Camera-type eye (tissue), 1 donor: ENCODE results near the gene PGAP3. TPM values are rescaled to one million over a fixed set of nuclear protein-coding genes. Genes with fewer than 3 reads are reported as not detected.

Experiments
- total RNA-seq: library from RNA; depleted of rRNA; stranded (reverse); fragments of >200 nt; gene quantifications from one replicate; pipeline ENCODE4 v1.2.3, GENCODE V29; 2014

PGAP3 gene
- 18.1 TPM for total RNA-seq

GRCh38 chr17:39687546-39688474 is at the start of gene PGAP3:
TSS of gene PGAP3 (minus strand) at chr17:39688057. CDS start at chr17:39688014, 43 bp downstream.

GRCh38 chr17:39730095-39730921 is 42.5 kb upstream of the PGAP3 start, which contains the start of gene MIEN1:
TSS of gene MIEN1 (minus strand) at chr17:39730532. CDS start at chr17:39730495, 37 bp downstream.

DNA sequence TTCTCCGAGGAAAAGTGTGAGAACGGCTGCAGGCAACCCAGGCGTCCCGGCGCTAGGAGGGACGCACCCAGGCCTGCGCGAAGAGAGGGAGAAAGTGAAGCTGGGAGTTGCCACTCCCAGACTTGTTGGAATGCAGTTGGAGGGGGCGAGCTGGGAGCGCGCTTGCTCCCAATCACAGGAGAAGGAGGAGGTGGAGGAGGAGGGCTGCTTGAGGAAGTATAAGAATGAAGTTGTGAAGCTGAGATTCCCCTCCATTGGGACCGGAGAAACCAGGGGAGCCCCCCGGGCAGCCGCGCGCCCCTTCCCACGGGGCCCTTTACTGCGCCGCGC is 11.9 kb upstream of the PGAP3 start, which contains the start of gene ERBB2:
Gene ERBB2 (plus strand): TSS at position 247 of the 330 bp plus-strand sequence. CDS start 175 bp downstream, outside the sequence.

DNA sequence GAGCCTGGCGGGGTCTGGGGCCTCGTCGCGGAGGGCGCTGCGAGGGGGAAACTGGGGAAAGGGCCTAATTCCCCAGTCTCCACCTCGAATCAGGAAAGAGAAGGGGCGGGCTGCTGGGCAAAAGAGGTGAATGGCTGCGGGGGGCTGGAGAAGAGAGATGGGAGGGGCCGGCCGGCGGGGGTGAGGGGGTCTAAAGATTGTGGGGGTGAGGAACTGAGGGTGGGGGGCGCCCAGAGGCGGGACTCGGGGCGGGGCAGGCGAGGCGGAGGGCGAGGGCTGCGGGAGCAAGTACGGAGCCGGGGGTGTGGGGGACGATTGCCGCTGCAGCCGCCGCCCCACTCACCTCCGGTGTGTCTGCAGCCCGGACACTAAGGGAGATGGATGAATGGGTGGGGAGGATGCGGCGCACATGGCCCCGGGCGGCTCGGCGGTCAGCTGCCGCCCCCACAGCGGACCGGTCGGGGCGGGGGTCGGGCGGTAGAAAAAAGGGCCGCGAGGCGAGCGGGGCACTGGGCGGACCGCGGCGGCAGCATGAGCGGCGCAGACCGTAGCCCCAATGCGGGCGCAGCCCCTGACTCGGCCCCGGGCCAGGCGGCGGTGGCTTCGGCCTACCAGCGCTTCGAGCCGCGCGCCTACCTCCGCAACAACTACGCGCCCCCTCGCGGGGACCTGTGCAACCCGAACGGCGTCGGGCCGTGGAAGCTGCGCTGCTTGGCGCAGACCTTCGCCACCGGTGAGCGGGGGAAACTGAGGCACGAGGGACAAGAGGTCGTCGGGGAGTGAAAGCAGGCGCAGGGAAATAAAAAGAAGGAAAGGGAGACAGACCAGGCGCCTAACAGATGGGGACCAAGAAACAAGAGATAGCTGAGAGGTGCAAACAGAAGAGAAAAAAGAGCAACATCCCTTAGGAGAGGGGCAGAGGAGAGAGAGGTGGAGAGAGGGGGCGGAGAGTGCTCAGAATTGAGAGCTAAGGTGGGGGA is 19.6 kb downstream of the PGAP3 start, which contains the start of gene PNMT:
Gene PNMT (plus strand): TSS at position 509 of the 980 bp plus-strand sequence. CDS start 23 bp downstream, at position 532.

GRCh38 chr17:39664581-39665561 is 23.0 kb downstream of the PGAP3 start, which contains the start of gene TCAP:
TSS of gene TCAP (plus strand) at chr17:39665349. CDS start at chr17:39665360, 11 bp downstream.

DNA sequence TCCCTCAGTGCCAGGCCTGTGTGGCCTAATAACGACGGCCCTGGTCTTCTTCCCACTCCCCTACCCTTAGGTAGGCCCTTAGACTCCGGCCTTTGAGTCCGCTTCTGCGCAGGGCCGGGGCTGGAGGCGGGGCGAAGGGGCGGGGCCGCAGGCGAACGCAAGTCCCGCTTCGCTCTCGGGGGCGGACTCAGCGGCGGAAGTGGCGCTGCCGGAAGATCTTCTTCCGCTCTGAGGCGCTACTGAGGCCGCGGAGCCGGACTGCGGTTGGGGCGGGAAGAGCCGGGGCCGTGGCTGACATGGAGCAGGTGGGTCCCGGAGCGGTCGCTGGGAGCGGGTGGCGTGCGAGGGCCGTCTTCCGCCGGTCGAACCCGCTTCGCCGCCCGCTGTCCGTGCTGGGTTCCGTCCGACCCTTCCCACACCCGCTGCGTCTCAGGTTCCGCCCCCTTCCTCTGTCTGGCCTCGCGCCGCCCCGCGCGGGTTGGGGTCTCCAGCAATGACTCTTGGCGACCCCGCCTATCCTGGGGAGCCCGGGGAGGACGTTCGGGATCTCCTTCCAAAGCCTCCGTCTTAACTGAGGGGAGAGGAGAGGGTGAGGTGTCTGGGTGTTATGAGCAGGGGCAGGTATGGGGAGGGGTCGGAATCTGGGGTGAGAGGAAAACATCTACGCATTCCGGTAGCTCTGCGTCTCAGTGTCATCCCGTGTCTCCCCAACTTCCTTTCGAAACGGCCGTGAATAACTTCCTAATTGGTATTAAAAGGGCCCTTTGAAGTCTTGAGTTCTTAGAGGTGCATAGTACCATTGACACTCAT is 50.7 kb downstream of the PGAP3 start, which contains the start of gene STARD3:
Gene STARD3 (plus strand): TSS at position 218 of the 810 bp plus-strand sequence. CDS start 16,388 bp downstream, outside the sequence.

DNA sequence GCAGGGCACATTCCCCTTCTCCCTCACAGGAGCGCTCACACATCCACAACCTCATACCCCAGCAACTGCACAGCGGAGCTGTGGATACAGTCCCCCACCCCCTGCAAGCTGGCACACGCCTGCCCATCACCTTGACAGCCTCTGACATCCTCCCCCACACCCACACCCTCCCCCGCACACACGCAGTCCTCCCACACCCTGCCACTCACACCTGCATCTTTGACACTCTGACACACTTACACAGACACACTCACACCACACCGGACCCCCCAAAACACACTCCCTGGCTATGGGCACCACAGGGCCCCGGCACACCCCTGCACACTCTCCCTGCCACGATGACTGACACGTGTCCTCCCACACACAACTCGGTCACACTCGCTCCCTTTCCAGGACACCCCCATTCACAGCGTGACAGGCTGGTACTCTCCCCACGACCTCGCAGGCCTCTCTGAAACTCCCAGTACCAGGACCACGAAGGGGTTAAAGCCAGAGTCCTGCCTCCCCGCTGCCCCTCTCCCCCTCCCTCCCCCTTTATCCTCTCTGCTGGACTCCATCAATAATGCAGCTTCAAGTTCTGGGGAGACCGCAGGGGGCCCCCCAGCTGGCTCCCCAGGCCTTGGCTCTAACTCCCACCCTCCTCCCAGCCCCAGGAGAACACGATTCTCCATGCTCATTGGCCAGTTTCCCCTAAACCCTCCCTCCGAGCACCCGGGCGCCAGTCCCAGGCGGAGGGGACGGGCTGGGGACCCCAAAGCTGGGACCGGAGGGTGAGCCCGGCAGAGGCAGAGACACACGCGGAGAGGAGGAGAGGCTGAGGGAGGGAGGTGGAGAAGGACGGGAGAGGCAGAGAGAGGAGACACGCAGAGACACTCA is 61.4 kb downstream of the PGAP3 start, which contains the start of gene PPP1R1B:
Gene PPP1R1B (plus strand): TSS at position 782 of the 876 bp plus-strand sequence. CDS start 441 bp downstream, outside the sequence.

Other genes with a start within 250 kb of the PGAP3 start
- 32.5 TPM for gene MED1, start 236.8 kb downstream of the PGAP3 start, total RNA-seq
- gene CDK12, start 226.6 kb downstream of the PGAP3 start, total RNA-seq, result 62.7 TPM
- gene NEUROD2, start 80.1 kb downstream of the PGAP3 start, total RNA-seq, result 3.7 TPM
- gene PPP1R1B, start 61.1 kb downstream of the PGAP3 start, total RNA-seq, result 10.2 TPM
- 42.5 TPM for gene STARD3, start 50.9 kb downstream of the PGAP3 start, total RNA-seq
- gene TCAP, start 22.7 kb downstream of the PGAP3 start, total RNA-seq, result 57.6 TPM
- gene PNMT, start 19.6 kb downstream of the PGAP3 start, total RNA-seq, result 1.2 TPM
- gene ERBB2, start 12.0 kb upstream of the PGAP3 start, total RNA-seq, result 62.2 TPM
- gene MIEN1, start 42.5 kb upstream of the PGAP3 start, total RNA-seq, result 14.2 TPM
- 1.3 TPM for gene GRB7, start 49.9 kb upstream of the PGAP3 start, total RNA-seq
- gene IKZF3, start 176.3 kb upstream of the PGAP3 start, total RNA-seq, result 0.55 TPM
- gene ZPBP2, start 180.1 kb upstream of the PGAP3 start, total RNA-seq, result not detected
- gene GSDMB, start 230.6 kb upstream of the PGAP3 start, total RNA-seq, result 12.9 TPM
- 55.5 TPM for gene ORMDL3, start 239.5 kb upstream of the PGAP3 start, total RNA-seq
- not detected for gene LRRC3C, start 239.7 kb upstream of the PGAP3 start, total RNA-seq